Neutrophil (primary cell): ENCODE data around the gene HEMGN.

Source experiments
- H3K27ac ChIP-seq: fragments of 200-600 bp; sonication (generic); 2 replicates; pipeline ENCODE4 v1.5.1; 2016; ENCODE audit warnings: mild to moderate bottlenecking, moderate library complexity
- H3K27me3 ChIP-seq: fragments of 200-600 bp; sonication (generic); 2 replicates; pipeline ENCODE4 v1.6.0; 2016; ENCODE audit warnings: mild to moderate bottlenecking
- H3K36me3 ChIP-seq: fragments of 200-600 bp; sonication (generic); 2 replicates; pipeline ENCODE4 v1.5.1; 2017
- H3K4me1 ChIP-seq, 2 experiments: fragments of 200-600 bp in 1 of 2; sonication (generic) in 1 of 2; 1 replicate in 1 of 2; 2 replicates in 1 of 2; pipeline versions ENCODE4 v1.5.1 to v1.6.1; 2013 to 2016; ENCODE audit warnings: low read depth in 1 of 2, low read length in 1 of 2, mild to moderate bottlenecking in 1 of 2, moderate library complexity in 1 of 2; ENCODE audit not compliant: control insufficient read depth in 1 of 2, insufficient read depth in 1 of 2
- H3K4me3 ChIP-seq, 2 experiments: fragments of 200-600 bp in 1 of 2; sonication (generic) in 1 of 2; 1 replicate in 1 of 2; 2 replicates in 1 of 2; pipeline ENCODE4 v1.5.1; 2013 to 2016; ENCODE audit warnings: low read depth in 1 of 2, low read length in 1 of 2, mild to moderate bottlenecking in 1 of 2, moderate library complexity in 1 of 2
- H3K9me3 ChIP-seq: fragments of 200-600 bp; sonication (generic); 2 replicates; pipeline ENCODE4 v1.5.1; 2016
- TF ChIP-seq, protein P1 (sequence below): fragments of 200-600 bp; sonication (generic); IDR thresholded peaks from 2 replicates; pipeline ENCODE4 v1.5.1; 2016; ENCODE audit warnings: antibody characterized with exemption

HEMGN gene

DNA sequence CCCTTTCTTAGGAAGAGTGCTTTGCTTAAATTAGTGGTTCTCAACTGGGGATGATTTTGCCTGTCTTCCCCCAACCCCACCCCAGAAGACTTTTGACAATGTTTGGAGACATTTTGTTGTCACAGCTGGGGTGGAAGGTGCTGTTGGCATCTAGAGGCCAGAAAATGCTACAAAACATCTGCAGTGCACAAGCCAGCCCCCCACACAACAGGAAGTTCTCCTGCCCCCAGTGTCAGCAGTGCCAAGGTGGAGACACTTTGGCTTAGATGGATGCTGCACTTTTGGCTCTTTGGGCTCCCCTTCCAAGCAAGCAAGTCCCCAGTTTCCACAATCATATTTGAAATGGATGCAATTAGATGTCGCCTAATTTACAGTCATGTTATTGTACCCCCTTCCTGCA is 2.7 kb downstream of the HEMGN start:
- Histone ChIP-seq H3K9me3 (no peaks in the 10 kb centered on the region), H3K27me3 (peaks cover 14% of the 10 kb centered on the region), H3K4me1 (no peaks in the 10 kb centered on the region), H3K27ac (no peak overlapping the region), H3K36me3 (no peaks in the 10 kb centered on the region), H3K4me3 (no peak overlapping the region)
- TF ChIP-seq, protein P1, sequence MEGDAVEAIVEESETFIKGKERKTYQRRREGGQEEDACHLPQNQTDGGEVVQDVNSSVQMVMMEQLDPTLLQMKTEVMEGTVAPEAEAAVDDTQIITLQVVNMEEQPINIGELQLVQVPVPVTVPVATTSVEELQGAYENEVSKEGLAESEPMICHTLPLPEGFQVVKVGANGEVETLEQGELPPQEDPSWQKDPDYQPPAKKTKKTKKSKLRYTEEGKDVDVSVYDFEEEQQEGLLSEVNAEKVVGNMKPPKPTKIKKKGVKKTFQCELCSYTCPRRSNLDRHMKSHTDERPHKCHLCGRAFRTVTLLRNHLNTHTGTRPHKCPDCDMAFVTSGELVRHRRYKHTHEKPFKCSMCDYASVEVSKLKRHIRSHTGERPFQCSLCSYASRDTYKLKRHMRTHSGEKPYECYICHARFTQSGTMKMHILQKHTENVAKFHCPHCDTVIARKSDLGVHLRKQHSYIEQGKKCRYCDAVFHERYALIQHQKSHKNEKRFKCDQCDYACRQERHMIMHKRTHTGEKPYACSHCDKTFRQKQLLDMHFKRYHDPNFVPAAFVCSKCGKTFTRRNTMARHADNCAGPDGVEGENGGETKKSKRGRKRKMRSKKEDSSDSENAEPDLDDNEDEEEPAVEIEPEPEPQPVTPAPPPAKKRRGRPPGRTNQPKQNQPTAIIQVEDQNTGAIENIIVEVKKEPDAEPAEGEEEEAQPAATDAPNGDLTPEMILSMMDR: no peak

DNA sequence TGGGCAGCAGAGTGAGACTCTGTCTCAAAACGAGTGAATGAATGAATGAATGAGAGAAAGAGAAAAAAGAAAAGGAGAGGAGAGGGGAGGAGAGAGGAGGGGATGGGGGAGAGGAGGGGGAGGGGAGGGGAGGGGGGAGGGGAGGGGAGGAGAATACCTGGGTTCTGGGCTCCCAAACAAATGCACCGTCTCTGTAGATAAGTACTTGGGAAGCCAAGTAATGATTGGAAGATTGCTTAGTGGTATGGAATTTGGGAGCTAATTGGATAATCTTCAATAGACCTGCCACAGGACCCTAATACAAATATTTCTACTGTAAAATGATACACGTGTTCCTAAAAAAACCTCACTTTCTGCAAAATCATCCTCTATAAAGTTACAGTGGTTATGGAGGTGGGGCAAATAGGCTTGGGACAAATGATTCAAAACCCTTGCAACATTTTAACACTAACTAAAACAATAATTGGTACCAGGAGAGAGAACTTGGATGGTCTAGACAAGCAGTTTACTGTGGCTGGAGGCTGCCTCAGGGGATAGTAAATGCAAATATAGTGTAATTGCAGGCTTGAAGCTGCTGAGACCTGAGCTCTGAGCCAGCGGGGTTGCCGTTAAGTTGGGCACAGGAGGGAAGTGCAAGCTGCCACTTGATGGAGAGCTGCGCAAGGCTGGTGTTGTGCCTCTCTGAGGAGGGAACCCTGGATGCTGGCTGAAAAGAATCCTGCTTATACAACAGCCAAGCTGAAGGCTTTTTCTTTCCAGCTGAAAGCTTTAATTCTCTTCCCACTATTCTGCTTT is 3.5 kb downstream of the HEMGN start:
- H3K36me3 ChIP-seq: no peaks in the 10 kb centered on the region
- TF ChIP-seq, protein P1: no peak
- no peaks in the 10 kb centered on the region for H3K4me1 ChIP-seq
- peaks cover 14% of the 10 kb centered on the region for H3K27me3 ChIP-seq
- no peak overlapping the region for H3K4me3 ChIP-seq
- H3K27ac ChIP-seq: no peak overlapping the region
- no peaks in the 10 kb centered on the region for H3K9me3 ChIP-seq

DNA sequence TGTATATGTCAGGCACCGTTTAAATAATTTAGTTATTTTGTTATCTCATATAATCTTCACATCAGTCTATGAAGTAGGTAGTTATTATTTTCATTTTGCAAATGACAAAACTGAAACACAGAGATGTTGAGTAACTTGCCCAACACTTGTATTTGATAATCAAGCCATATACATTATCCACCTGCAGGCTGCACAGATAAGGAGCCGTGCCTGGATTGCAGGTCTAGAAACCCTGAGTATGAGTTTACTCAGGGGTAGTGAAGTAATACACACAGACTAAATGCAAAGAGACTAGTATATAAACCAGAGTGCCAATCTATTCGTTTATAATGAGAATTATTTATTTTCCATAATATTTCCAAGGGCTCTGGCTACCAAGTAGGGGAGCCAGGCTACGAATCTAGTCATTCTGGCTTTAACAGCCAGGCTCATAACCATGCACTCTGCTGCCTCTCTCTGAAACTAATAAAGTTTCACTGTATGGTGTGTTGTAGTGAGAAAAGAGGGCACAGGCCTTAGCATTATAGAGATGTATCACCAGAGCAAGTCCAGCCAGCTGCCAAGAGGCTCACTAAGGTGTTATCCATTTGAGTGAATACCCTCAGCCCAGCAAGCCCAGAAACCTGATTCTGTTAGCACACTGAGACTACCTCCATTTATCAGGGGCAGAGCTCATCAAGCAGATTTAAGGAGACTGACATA is 4.5 kb downstream of the HEMGN start:
- Histone ChIP-seq H3K27ac (no peak overlapping the region), H3K4me3 (no peak overlapping the region), H3K9me3 (no peaks in the 10 kb centered on the region), H3K36me3 (no peaks in the 10 kb centered on the region), H3K4me1 (no peaks in the 10 kb centered on the region), H3K27me3 (peaks cover 14% of the 10 kb centered on the region)
- TF ChIP-seq, protein P1: no peak

DNA sequence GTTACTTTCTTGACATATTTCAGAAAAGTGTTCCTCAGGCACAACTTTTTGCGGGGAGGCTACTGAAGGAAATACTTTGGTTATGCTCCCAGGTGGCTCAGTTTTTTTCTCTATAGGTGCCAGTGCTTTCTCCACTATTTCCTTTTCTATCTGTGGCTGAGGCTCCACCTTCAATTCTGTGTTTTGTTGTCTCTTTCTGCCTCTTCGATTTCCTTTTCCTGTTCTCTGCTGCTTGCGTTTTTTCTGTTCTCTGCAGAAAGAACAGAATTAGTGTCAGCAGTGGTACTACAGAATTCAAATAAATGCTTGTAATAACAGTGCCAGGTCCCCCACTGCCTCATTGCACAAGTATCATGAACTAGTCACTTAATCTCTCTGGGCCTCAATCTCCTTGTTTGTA is 7.0 kb downstream of the HEMGN start:
- H3K27me3 ChIP-seq: peaks cover 14% of the 10 kb centered on the region
- no peak overlapping the region for H3K4me3 ChIP-seq
- no peaks in the 10 kb centered on the region for H3K4me1 ChIP-seq
- no peak overlapping the region for H3K27ac ChIP-seq
- no peaks in the 10 kb centered on the region for H3K36me3 ChIP-seq
- TF ChIP-seq, protein P1: no peak
- no peaks in the 10 kb centered on the region for H3K9me3 ChIP-seq

DNA sequence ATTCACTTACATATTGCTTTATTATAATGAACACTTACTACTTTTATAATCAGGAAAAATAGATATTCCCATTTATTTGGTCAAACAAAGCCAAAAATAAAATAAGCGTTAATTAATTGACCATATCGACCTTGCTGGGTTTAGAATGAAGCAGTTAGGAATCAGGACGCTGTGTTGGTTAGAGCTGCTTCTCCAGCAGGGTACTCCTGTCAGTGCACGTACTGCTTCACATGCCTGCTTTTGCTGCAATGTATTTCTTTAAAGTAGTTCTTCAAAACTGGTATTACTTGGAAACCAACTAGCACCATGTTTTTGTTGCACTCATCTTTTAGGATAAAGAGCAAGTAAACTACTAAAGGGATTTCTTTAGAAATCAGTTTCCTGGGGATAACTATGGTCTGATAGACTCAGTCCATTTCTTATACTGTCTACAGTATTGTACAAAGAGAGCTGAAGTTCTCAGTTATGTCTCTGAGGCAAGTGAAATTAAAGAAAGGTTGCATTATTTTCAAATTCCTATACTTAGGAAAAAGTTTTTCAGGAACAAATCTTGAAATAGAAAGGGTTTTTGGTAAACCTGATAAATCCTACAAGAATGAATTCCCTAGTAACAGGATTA is 8.9 kb downstream of the HEMGN start:
- Histone ChIP-seq H3K4me1 (peaks cover 10 to 14% of the 10 kb centered on the region in 2 experiments), H3K27ac (no peak overlapping the region), H3K27me3 (no peaks in the 10 kb centered on the region), H3K9me3 (no peaks in the 10 kb centered on the region), H3K4me3 (no peak overlapping the region), H3K36me3 (no peaks in the 10 kb centered on the region)
- TF ChIP-seq, protein P1: no peak
